GM12892 (cell line): ENCODE data around the gene MAGEB1.

ENCODE experiments used
- DNase-seq: peaks from one replicate; pipeline ENCODE4 v3.0.0; 2011; ENCODE audit not compliant: insufficient read length
- FAIRE-seq: peaks from 2 replicates; lab custom pipeline; 2011; peaks lifted over from hg19 to GRCh38; lab: Jason Lieb, UNC
- POLR2A ChIP-seq: IDR thresholded peaks from 2 replicates; pipeline ENCODE4 v1.6.1; 2011; ENCODE audit warnings: low read depth, low read length, control low read depth
- POLR2AphosphoS5 ChIP-seq: IDR thresholded peaks from 2 replicates; pipeline ENCODE4 v1.6.1; 2011; ENCODE audit warnings: low read depth, low read length, control low read depth
- TAF1 ChIP-seq: IDR thresholded peaks from 2 replicates; pipeline ENCODE4 v1.6.1; 2011; ENCODE audit warnings: low read depth, mild to moderate bottlenecking, control low read depth, low read length, borderline replicate concordance

Gene MAGEB1

DNA sequence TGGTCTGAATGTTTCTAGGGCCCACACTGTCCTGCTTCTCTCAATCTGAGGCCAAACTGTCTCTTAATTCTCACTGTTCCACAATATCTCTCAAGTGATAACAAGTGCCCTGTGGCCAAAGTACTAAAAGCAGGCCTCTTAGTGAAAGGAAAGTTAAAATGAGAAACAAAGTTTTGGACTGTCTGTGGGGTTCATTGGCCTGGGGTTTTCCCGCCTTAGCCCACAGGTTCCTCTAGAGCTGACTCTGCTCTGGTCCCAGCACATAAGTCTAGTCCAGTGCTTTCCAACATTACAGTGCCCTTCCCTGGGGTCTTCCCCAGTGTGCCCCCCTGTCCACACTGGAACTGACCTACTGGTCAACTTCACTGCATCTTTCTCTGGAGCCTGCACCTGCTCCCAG lies 6.3 kb downstream of the MAGEB1 start:
- TF ChIP-seq POLR2A (no peak), POLR2AphosphoS5 (no peak), TAF1 (no peak)
- DNase-seq (no peak), FAIRE-seq (no peak)

DNA sequence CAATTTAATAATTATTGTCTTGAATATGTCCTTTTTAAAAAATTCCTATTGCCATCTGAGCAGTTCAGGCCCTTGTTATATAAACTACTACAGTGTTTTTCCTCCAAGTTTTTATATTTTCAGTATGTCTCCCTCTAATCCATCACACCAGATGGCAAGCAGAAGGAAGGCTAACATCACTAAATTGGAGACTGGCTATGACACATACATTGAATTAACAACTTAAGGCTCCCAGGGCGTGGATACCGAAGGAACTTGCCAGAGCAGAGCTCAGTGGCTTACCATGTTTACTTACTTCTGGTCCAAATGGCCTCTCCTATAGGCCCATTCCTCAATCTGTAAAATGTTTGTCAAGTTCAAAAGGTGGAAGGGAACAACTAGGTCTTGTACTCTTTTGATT lies 13.0 kb downstream of the MAGEB1 start:
- DNase-seq = no peak
- no peak for FAIRE-seq
- TF ChIP-seq TAF1 (no peak), POLR2A (no peak), POLR2AphosphoS5 (no peak)

- no peak for DNase-seq
- no peak for FAIRE-seq
- TF ChIP-seq POLR2AphosphoS5 (no peak), POLR2A (no peak), TAF1 (no peak)
Measured at GRCh38 chrX:30261012-30261411, 14.1 kb downstream of the MAGEB1 start.

GRCh38 chrX:30262763-30263162 lies 15.8 kb downstream of the MAGEB1 start:
- no peak for DNase-seq

DNA sequence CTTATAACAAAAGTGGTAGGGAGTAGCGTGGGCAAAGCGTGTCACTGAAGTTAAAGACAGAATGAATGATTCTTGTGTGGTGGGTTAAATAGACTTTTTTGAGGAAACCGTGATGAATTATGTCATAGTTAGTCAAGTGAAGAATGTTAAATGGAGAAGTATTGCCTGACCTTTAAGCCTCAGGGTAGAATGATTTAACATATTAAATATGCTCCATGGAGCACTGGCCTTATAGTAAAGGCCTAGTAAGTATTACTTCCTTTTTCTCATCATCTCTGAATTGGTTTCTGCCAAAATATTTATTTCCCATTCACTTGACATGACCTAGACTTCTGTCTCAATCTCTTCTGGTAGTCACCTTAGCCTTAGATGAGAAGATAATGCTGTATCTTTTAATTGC lies 23.7 kb downstream of the MAGEB1 start:
- FAIRE-seq = no peak
- TF ChIP-seq TAF1 (no peak), POLR2A (no peak), POLR2AphosphoS5 (no peak)
- no peak for DNase-seq

More at GRCh38 chrX:30262763-30263162, 15.8 kb downstream of the MAGEB1 start:
- TF ChIP-seq TAF1 = no peak
- no peak for TF ChIP-seq POLR2AphosphoS5
- TF ChIP-seq POLR2A = no peak
- FAIRE-seq = no peak

- FAIRE-seq (no peak), DNase-seq (no peak)
- TF ChIP-seq POLR2A = no peak
- TF ChIP-seq POLR2AphosphoS5 = no peak
- TF ChIP-seq TAF1 = no peak
Measured at GRCh38 chrX:30275498-30275897, 28.6 kb downstream of the MAGEB1 start.

GRCh38 chrX:30278365-30278764 lies 31.4 kb downstream of the MAGEB1 start:
- DNase-seq (no peak), FAIRE-seq (no peak)
- TF ChIP-seq POLR2A (no peak), TAF1 (no peak), POLR2AphosphoS5 (no peak)

GRCh38 chrX:30280428-30280827 lies 33.5 kb downstream of the MAGEB1 start:
- TF ChIP-seq POLR2AphosphoS5 (no peak), POLR2A (no peak), TAF1 (no peak)
- FAIRE-seq (no peak), DNase-seq (no peak)

DNA sequence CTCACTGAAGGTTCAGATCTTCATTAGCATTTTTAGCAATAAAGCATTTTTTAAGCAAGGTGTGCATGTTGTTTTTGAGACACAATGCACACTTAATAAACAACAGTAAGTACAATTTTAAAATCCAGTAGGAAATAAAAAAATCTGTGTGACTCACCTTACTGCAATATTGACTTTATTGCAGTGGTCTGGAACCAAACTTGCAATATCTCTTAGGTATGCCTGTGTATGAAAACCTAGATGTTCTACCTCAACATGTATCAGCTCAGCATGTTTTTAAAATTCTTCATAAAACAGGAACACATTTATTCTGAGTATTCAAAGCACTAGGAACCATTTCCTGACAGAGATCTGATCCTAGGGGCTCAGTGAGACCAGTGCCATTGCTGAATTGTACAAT lies 35.6 kb downstream of the MAGEB1 start:
- TF ChIP-seq POLR2AphosphoS5 (no peak), POLR2A (no peak), TAF1 (no peak)
- no peak for DNase-seq
- no peak for FAIRE-seq

GRCh38 chrX:30283456-30284200 lies 36.7 kb downstream of the MAGEB1 start:
- DNase-seq = no peak
- TF ChIP-seq POLR2AphosphoS5 (no peak), POLR2A (no peak), TAF1 (no peak)
- FAIRE-seq = no peak

DNA sequence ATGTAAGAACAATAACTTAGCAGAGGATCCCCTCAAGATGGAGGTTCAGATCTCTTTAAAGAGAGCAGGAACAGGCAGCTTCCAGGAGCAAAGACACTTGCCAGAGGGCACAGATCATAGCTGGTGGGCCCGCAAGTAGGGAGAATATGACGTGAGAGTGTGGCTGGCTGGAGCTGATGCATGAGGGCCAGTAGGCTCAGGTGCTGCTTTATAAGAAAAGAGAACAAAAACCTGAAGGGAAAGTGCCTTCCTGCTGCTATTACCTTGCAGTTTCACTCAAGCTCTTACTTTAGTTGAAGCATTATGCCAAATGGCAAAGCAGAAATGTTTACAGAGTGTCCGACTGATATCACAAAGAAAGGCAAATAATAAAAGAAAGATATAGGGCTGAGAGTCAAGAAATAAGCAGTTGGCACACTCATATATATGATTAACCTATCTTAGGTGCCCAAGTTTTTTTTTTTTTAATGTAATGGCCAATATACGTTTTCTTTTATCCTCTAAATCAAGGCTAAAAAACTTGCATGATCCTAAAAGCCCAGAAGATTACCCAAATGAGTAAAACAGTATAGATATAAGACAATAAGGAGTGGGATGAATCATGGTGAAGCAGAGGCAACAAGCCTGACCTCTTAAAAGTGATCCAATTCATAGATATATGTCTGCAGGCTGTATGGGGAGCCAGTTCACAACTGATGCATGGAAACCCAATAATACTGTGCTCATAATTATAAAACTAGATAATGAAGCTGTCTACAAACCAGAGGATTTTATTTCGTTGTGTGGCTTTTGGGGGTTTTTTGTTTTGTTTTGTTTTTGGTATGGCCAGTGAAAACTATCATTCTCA lies 49.7 kb downstream of the MAGEB1 start:
- FAIRE-seq = no peak
- TF ChIP-seq POLR2A = no peak
- no peak for TF ChIP-seq TAF1
- TF ChIP-seq POLR2AphosphoS5 = no peak
- DNase-seq = no peak

DNA sequence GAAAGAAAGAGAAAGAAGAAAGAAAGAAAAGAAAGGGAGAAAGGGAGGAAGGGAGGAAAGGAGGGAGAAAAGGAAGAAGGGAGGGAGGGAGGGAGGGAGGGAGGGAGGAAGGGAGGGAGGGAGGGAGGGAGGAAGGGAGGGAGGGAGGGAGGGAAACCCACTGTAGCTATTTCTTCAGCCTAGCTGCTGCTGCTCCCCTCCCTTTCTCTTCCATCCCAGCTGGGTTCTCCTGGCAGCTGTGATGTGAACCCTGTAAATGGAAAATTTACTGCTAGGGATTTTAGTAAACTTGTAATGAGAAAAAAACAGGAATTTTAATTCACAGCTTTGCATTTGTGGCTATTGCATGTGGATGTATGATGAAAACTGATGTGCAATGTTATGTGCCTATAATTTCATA lies 54.3 kb downstream of the MAGEB1 start:
- TF ChIP-seq POLR2A = no peak
- no peak for TF ChIP-seq TAF1
- TF ChIP-seq POLR2AphosphoS5 = no peak
- DNase-seq (no peak), FAIRE-seq (no peak)
